Effector memory CD8-positive, alpha-beta T cell (primary cell): ENCODE results near the gene PRKD2.
"Not testable (repeated sequence)": the region's sequence is repeated elsewhere in the genome, so short reads cannot be mapped to it uniquely, and the experiment has no call there.

Source experiments
- ATAC-seq: fragments of 150-1000 bp; cut with Tn5 transposase; replicated peaks from 2 replicates; pipeline ENCODE4 v1.10.0; 2021; ENCODE audit warnings: mild to moderate bottlenecking, moderate library complexity
- DNase-seq, 3 experiments: peaks; one replicate each; pipeline ENCODE4 v3.0.0; 2021
- H3K27ac Mint-ChIP-seq, 2 donors: one replicate each; pipeline ENCODE4 v1.8.0; 2022; ENCODE audit warnings: mild to moderate bottlenecking in 2 of 2, mixed read lengths in 2 of 2, moderate library complexity in 2 of 2
- H3K27me3 Mint-ChIP-seq, 2 donors: one replicate each; pipeline ENCODE4 v1.8.0; 2022; ENCODE audit warnings: mixed read lengths in 2 of 2
- H3K36me3 Mint-ChIP-seq: one replicate; pipeline ENCODE4 v1.8.0; 2022; ENCODE audit warnings: mild to moderate bottlenecking, moderate library complexity, mixed read lengths; ENCODE audit not compliant: insufficient read depth
- H3K4me1 Mint-ChIP-seq, 2 donors: one replicate each; pipeline ENCODE4 v1.8.0; 2022; ENCODE audit warnings: low read depth in 2 of 2, mixed read lengths in 2 of 2
- H3K4me3 Mint-ChIP-seq, 2 donors: one replicate each; pipeline ENCODE4 v1.8.0; 2022; ENCODE audit warnings: mild to moderate bottlenecking in 2 of 2, mixed read lengths in 2 of 2, moderate library complexity in 2 of 2
- H3K9me3 Mint-ChIP-seq, 2 donors: one replicate each; pipeline ENCODE4 v1.8.0; 2022; ENCODE audit warnings: mixed read lengths in 2 of 2

PRKD2 gene

GRCh38 chr19:46631481-46631880 lies 85.4 kb downstream of the PRKD2 start:
- DNase-seq = no peak
- Mint-ChIP-seq H3K4me1 (peaks cover 12 to 14% of the 10 kb centered on the region in 2 donors), H3K36me3 (peaks cover 4% of the 10 kb centered on the region), H3K27ac (no peak overlapping the region), H3K4me3 (no peak overlapping the region), H3K27me3 (peaks cover 25 to 71% of the 10 kb centered on the region in 2 donors), H3K9me3 (no peaks in the 10 kb centered on the region)
- no peak for ATAC-seq

GRCh38 chr19:46630586-46631205 lies 86.2 kb downstream of the PRKD2 start:
- Mint-ChIP-seq H3K36me3 (peaks cover 4% of the 10 kb centered on the region), H3K27me3 (peaks cover 25 to 79% of the 10 kb centered on the region in 2 donors), H3K9me3 (no peaks in the 10 kb centered on the region), H3K27ac (no peak overlapping the region), H3K4me1 (peaks cover 10 to 14% of the 10 kb centered on the region in 2 donors), H3K4me3 (no peak overlapping the region)
- ATAC-seq = no peak
- no peak for DNase-seq

GRCh38 chr19:46629546-46630025 lies 87.3 kb downstream of the PRKD2 start:
- no peak overlapping the region for H3K4me3 Mint-ChIP-seq
- H3K9me3 Mint-ChIP-seq = no peaks in the 10 kb centered on the region
- DNase-seq (no peak), ATAC-seq (no peak)
- H3K27me3 Mint-ChIP-seq = peaks cover 29 to 90% of the 10 kb centered on the region in 2 donors
- no peak overlapping the region for H3K27ac Mint-ChIP-seq
- H3K36me3 Mint-ChIP-seq = peaks cover 4% of the 10 kb centered on the region
- H3K4me1 Mint-ChIP-seq = peaks cover 7 to 11% of the 10 kb centered on the region in 2 donors

GRCh38 chr19:46628970-46629369 lies 87.9 kb downstream of the PRKD2 start:
- not testable (repeated sequence) for ATAC-seq, H3K4me1 Mint-ChIP-seq, H3K36me3 Mint-ChIP-seq, H3K4me3 Mint-ChIP-seq, DNase-seq, H3K9me3 Mint-ChIP-seq, H3K27ac Mint-ChIP-seq
- peaks cover 34 to 94% of the 10 kb centered on the region in 2 donors for H3K27me3 Mint-ChIP-seq

- Mint-ChIP-seq H3K27me3 (peaks cover 27 to 80% of the 10 kb centered on the region in 2 donors), H3K36me3 (peaks cover 2% of the 10 kb centered on the region), H3K4me3 (no peak overlapping the region), H3K4me1 (no peaks in the 10 kb centered on the region), H3K27ac (no peak overlapping the region), H3K9me3 (no peaks in the 10 kb centered on the region)
- ATAC-seq (no peak), DNase-seq (no peak)
Measured at GRCh38 chr19:46626446-46626845, 90.5 kb downstream of the PRKD2 start.

- ATAC-seq (no peak), DNase-seq (no peak)
- no peaks in the 10 kb centered on the region for H3K9me3 Mint-ChIP-seq
- H3K27ac Mint-ChIP-seq = no peak overlapping the region
- H3K4me3 Mint-ChIP-seq = no peak overlapping the region
- H3K27me3 Mint-ChIP-seq = peaks cover 30 to 79% of the 10 kb centered on the region in 2 donors
- no peaks in the 10 kb centered on the region for H3K36me3 Mint-ChIP-seq
- H3K4me1 Mint-ChIP-seq = no peaks in the 10 kb centered on the region
Measured at GRCh38 chr19:46625731-46626130, 91.2 kb downstream of the PRKD2 start.

GRCh38 chr19:46624958-46625661 lies 91.8 kb downstream of the PRKD2 start, which contains the start of gene PTGIR:
TSS of gene PTGIR (minus strand) at chr19:46625089. CDS start at chr19:46624225, 864 bp downstream.
- Mint-ChIP-seq H3K9me3 (no peaks in the 10 kb centered on the region), H3K36me3 (no peaks in the 10 kb centered on the region), H3K4me3 (no peak within 1 kb of the TSS), H3K27ac (peak within 1 kb of the TSS in 1 of 2 donors; percentile 24), H3K27me3 (peaks cover 30 to 72% of the 10 kb centered on the region in 2 donors), H3K4me1 (peaks cover 0 to under 1% of the 10 kb centered on the region in 2 donors)
- DNase-seq (no peak), ATAC-seq (no peak)
